GM11168 (cell line): ENCODE results near the gene RTEL1.
"Not testable (repeated sequence)": the region's sequence is repeated elsewhere in the genome, so short reads cannot be mapped to it uniquely, and the experiment has no call there.

Source experiments
- in situ Hi-C: fragments of 300-500 bp; cut with MboI; formaldehyde crosslinking; loops from one replicate; pipeline ENCODE4 v1.12.0; 2022; ENCODE audit warnings: low sequenced_read_pairs; ENCODE audit not compliant: unreplicated experiment

RTEL1 gene

GRCh38 chr20:63626424-63627128, 31.5 kb upstream of the RTEL1 start, which contains the start of gene GMEB2:
Gene GMEB2 (minus strand): TSS chr20:63627101. CDS start chr20:63619397, 7,704 bp downstream.
- in situ Hi-C loops: no loop called here

DNA sequence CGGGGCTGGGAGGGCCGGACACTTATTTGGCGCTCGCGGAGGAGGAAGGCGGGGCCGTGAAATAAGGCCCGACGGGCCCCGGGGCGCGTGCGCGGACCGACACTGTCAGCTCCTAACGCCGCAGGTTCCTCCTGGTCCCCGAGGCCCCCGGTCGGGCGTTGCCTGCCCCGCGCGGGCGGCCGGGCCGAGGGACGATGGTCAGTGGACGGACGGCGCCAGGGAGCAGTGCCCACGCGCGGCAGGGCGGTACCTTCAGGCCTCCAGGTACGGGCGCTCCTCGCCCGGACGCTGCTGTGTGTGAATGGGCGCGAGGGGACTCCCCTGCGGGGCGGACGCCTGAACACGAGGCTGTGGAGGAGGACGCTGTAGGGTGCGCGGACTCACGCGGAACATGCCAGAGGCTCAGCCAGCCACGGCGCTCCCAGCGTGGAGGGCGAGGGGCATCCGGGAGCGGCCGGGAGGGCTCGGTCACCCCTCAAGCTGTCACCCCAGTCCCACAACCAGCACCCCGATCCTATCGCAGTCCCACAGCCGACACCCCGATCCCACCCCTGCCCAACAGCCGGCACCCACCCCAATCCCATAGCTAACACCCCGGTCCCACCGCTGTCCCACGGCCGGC, 30.9 kb upstream of the RTEL1 start:
- in situ Hi-C loops: no loop called here

- in situ Hi-C loops: no loop called here
These were observed 30.3 kb upstream of the RTEL1 start for GRCh38 chr20:63627751-63628245.

DNA sequence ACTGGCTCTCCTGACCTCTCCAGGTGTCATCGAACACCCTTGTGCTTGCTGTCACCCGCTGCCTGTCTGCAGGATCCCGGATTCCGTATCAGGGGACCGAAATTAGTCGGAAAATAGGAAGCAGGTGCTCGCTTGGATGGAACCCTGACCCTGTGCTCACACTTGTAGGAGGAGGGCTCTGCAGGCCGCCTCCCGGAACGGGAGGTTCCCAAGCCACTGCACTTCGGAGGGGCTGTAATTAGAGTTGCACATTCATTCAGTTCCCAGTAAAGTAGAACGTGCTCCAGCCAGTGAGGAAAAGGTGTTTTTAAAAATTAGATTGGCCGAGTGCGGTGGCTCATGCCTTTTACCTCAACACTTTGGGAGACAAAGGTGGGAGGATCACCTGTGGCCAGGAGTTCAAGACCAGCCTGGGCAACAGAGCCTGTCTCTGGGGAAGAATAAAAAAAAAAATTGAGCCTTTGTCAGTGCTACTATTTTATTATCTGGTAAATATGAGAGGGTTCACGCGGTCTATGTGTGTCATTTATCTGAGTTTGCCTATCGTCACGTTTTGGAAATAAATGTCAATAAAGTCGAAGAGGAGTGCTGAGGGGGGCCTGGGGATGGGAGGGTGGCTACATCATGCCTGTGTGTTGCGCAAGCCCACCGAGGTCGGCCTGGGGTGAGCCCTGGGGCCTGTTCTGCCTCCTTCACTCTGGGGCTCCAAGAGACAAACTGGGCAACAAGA, 29.7 kb upstream of the RTEL1 start:
- in situ Hi-C loops: no loop called here

DNA sequence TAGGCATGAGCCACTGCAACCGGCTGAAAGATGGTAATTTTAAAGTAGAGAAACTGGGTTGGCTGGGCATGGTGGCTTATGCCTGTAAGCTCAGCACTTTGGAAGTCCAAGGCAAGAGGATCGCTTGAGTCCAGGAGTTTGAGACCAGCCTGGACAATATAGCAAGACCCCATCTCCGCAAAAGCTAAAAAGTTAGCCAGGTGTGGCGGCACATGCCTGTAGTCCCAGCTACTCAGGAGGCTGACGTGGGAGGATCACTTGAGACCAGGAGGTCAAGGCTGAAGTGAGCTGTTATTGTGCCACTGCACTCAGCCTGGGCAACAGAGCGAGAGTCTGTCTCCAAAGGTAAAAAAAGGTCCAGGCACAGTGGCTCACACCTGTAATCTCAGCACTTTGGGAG, 27.2 kb upstream of the RTEL1 start:
- in situ Hi-C loops: not testable (repeated sequence)

- in situ Hi-C loops: not testable (repeated sequence)
These were observed 26.7 kb upstream of the RTEL1 start for GRCh38 chr20:63631426-63631825.

GRCh38 chr20:63633732-63634131, 24.4 kb upstream of the RTEL1 start:
- in situ Hi-C loops: no loop called here

- in situ Hi-C loops: no loop called here
These were observed 22.5 kb upstream of the RTEL1 start for GRCh38 chr20:63635431-63636141.

DNA sequence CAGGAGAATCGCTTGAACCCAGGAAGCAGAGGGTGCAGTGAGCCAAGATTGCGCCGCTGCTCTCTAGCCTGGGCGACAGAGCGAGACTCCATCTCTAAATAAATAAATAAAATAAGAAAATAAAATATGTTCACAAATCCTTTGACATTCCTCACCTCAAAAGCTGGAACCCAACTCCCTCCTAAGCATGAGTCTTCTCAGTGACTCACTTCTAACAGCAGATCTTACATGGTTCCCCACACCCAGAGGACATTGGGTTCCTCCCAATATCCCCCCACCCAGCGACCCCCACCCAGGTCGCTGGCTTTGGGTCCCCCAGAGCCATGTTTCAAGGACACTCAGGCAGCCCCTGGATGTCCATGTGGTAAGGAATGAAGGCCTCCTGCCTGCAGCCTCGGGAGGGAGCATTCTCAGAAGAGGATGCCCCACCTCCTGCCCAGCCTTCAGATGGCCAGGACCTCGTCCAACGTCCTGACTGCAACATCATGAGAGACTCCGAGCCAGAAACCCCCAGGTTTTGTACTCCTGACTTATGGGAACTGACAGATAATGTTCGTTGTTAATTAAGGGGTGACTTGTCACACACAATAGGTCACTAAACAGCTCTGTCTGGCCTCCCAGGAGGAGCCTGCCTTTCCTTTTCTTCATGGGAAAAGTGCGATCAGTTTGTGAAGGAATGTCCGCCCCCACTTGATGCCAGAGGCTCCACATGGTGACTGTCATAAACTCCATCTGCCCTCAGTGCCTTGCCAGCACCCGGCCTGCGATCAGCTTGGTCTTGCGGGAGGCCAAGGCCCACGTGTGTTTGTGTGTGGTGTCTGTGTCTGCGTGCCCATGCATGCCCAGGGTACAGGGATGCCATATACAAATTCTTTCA, 21.1 kb upstream of the RTEL1 start:
- in situ Hi-C loops: no loop called here

DNA sequence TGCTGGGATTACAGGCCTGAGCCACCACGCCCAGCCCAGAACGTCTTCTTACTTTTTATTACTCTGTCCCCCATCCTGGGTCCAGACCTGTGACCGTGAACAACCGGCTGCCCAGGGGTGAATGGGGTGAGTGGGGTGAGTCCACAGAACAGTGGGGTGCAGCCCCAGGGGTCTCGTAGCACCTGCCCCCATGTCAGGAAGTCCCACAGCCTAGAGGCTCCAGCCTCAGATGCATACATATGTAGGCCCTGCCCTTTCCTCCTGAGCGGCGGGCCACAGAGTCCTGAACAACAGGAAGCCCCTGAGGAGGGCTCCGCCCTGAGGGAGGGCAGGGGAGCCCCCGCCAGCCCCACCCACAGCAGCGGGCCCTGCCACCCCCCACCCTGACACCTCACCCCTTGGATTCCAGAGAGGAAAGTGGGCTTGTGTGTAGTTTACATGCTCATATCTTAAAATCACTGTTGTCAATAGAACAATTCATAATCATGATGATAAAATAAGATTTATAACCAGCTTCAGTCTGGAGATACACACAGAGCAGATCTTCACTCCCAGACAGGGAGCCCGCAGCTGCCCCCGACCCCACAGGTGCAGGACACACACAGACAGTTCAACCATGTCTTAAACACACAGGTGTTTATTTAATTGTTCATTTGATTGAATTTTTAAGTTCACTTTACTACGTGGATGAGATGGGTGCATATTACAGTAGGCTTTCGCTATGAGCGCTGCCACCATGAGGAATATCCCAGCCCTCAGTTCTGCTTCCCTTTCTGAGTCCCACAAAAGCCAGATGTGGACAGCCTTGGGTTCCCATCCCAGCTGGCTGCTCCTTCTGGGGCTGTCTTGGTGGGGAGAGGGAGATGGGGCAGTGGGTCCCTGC, 18.8 kb upstream of the RTEL1 start:
- in situ Hi-C loops: no loop called here

- in situ Hi-C loops: no loop called here
These were observed 18.0 kb upstream of the RTEL1 start for GRCh38 chr20:63640086-63640485.

DNA sequence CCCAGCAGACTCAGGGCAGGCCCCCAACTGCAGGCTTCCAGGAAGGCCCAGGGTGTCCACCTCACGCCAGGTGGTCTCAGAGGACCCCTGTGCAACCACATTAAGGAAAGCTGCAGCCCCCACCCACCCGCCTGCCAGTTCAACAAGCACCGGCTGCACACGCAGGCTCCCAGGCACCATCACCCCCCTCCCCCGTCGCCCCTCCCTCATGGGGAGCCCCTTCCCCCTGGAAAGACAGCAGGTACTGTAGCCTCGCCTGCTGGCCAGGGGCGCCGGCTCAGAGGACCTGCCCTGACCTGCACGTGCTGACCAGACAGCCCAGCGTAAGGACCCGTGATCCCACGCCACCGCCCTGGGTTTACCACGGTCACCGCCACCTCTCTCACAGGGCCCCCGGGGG, 17.4 kb upstream of the RTEL1 start:
- in situ Hi-C loops: not testable (repeated sequence)

DNA sequence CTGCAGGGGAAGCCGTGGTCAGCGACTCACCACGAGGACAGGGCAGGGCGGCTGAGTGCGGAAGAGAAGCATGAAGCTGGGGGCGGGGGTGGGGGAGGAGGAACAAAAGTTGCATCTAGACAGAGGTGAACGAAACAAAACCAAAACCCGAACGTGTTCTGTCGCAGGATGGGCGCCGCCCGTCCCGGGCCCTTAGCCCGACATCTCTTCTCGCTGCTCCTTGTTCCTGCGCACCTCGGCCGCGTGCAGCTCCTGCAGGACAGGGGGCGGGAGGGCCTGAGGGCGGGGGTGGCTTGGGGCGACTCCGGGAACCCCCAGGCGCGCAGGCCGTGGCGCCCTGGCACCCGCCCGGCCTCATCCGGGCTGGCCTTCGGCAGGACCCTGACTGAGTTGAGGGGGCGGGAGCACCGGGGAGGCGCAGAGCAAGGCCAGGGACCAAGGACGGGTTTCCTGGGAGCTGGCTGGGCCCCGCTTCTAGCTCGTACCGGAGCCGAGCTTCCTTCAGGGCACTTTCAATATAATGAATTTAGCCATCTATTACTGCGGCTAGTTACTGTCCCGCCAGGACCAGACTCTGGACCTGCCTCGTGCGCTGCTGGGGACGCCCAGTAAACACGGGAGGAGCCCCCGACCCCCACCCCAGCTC, 16.8 kb upstream of the RTEL1 start:
- in situ Hi-C loops: no loop called here

GRCh38 chr20:63641792-63642523, 16.2 kb upstream of the RTEL1 start:
- in situ Hi-C loops: no loop called here

DNA sequence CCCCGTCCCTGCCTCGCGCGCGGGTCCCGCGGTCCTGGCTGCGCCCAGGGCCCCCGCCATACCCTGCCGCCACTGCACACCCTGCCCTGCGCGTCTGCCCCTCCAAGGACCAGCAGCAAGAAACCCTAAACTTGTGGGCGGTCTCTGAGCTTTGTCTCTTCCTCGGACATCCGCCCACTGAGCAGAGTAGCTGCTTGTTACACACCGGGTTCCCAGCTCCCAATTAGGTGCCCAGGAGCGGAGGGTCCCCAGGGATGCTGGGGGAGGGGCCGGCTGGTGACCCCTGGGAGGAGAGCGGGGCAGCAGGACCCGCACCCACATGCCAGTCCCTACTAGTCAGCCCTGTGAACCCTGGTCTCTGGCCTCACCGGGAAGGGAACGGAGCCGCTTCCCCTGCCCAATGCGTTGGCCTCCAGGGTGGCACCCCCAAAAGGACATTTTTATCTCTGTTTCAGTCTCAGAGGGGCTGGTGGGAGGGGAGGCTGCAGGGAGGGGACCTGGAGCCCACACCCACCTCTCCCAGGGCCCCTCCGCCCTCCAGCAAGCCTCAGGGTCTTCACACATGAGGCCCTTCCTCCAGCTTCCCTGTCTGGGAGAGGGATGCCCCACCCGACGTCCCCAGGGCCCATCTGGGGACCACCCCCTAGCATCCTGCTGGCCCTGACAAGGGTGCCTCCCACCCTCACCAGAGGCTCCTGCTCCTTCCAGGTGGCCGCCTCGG, 15.4 kb upstream of the RTEL1 start:
- in situ Hi-C loops: no loop called here

- in situ Hi-C loops: no loop called here
These were observed 14.6 kb upstream of the RTEL1 start for GRCh38 chr20:63643499-63643898.

GRCh38 chr20:63643946-63644345, 14.2 kb upstream of the RTEL1 start:
- in situ Hi-C loops: no loop called here
